ENCODE data around the gene TPPP2. TPM values are rescaled to one million over a fixed set of nuclear protein-coding genes. Genes with fewer than 3 reads are reported as not detected.

TPPP2 gene
- total RNA-seq, 1 donor from 2014 or later: not detected

DNA sequence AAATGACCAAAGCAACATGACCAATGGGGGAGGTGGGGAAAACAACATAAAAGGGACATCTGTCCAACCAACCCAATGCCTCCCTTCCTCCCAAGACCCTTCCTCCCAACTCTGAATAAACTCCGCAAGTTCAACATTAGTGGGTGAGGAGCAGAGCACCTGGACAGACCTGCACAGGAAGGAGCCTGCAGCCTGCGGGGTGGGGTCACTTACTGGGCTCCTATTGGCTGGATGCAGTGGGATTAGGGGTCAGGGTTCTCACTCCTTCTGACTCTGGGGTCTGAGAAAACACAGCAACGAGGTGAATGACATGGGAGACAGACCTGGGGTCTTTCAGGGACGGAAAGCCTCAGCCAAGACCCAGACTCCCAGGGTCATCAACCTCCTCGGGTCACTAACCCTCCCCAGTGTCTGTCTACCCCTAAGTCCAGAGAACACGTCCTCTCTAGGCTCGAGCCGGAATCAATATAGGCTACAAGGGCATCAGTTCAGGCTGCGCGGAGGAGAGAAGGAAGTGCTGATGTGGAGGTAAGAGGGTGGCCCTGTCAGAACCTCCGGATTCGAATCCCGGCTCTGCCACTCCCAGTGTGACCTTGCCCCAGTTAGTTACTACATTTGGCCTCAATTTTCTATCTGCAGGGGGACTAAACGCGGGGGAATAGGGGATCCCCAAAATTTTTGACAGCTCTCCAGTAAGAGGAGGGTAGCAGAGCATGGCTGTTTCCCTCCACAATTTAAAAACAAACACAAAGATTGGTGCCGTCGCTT is 6.0 kb upstream of the TPPP2 start:
- TF ChIP-seq, protein P1, sequence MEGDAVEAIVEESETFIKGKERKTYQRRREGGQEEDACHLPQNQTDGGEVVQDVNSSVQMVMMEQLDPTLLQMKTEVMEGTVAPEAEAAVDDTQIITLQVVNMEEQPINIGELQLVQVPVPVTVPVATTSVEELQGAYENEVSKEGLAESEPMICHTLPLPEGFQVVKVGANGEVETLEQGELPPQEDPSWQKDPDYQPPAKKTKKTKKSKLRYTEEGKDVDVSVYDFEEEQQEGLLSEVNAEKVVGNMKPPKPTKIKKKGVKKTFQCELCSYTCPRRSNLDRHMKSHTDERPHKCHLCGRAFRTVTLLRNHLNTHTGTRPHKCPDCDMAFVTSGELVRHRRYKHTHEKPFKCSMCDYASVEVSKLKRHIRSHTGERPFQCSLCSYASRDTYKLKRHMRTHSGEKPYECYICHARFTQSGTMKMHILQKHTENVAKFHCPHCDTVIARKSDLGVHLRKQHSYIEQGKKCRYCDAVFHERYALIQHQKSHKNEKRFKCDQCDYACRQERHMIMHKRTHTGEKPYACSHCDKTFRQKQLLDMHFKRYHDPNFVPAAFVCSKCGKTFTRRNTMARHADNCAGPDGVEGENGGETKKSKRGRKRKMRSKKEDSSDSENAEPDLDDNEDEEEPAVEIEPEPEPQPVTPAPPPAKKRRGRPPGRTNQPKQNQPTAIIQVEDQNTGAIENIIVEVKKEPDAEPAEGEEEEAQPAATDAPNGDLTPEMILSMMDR (IDR thresholded peaks at IDR 0.05; ENCODE audit: insufficient read depth, low read length, poor library complexity, severe bottlenecking): no peak
- peaks cover 30% of the 10 kb centered on the region for H3K27me3 ChIP-seq (ENCODE audit: control insufficient read depth, insufficient read depth, low read length)

GRCh38 chr14:21024585-21025370 is 5.2 kb upstream of the TPPP2 start, which contains the start of gene NDRG2:
TSS of gene NDRG2 (minus strand) at chr14:21025061. CDS start at chr14:21023315, 1,746 bp downstream.
- Histone ChIP-seq H3K27me3 (ENCODE audit: control insufficient read depth, insufficient read depth, low read length) (peaks cover 30% of the 10 kb centered on the region), H3K36me3 (ENCODE audit: control insufficient read depth, insufficient read depth, low read length) (no peaks in the 10 kb centered on the region), H3K4me3 (ENCODE audit: low read depth, low read length) (peak within 1 kb of the TSS; percentile 43)
- TF ChIP-seq, protein P1 (IDR thresholded peaks at IDR 0.05; ENCODE audit: insufficient read depth, low read length, poor library complexity, severe bottlenecking): no peak
- DNase-seq (ENCODE audit: low read depth): no peak

More for the DNA sequence above, 6.0 kb upstream of the TPPP2 start:
- no peak for DNase-seq (ENCODE audit: low read depth)
- Histone ChIP-seq H3K4me3 (ENCODE audit: low read depth, low read length) (peak overlapping the region; percentile 43), H3K36me3 (ENCODE audit: control insufficient read depth, insufficient read depth, low read length) (no peaks in the 10 kb centered on the region)

- TF ChIP-seq, protein P1 (IDR thresholded peaks at IDR 0.05; ENCODE audit: insufficient read depth, low read length, poor library complexity, severe bottlenecking): no peak
- H3K27me3 ChIP-seq (ENCODE audit: control insufficient read depth, insufficient read depth, low read length): peaks cover 30% of the 10 kb centered on the region
- H3K36me3 ChIP-seq (ENCODE audit: control insufficient read depth, insufficient read depth, low read length): no peaks in the 10 kb centered on the region
- H3K4me3 ChIP-seq (ENCODE audit: low read depth, low read length): peak overlapping the region; percentile 43
- no peak for DNase-seq (ENCODE audit: low read depth)
These were observed 4.4 kb upstream of the TPPP2 start for GRCh38 chr14:21025371-21026273.

GRCh38 chr14:21026274-21026987 is 3.6 kb upstream of the TPPP2 start:
- DNase-seq (ENCODE audit: low read depth): no peak
- TF ChIP-seq, protein P1 (IDR thresholded peaks at IDR 0.05; ENCODE audit: insufficient read depth, low read length, poor library complexity, severe bottlenecking): no peak
- H3K27me3 ChIP-seq (ENCODE audit: control insufficient read depth, insufficient read depth, low read length): peaks cover 30% of the 10 kb centered on the region
- no peaks in the 10 kb centered on the region for H3K36me3 ChIP-seq (ENCODE audit: control insufficient read depth, insufficient read depth, low read length)
- H3K4me3 ChIP-seq (ENCODE audit: low read depth, low read length): no peak overlapping the region

DNA sequence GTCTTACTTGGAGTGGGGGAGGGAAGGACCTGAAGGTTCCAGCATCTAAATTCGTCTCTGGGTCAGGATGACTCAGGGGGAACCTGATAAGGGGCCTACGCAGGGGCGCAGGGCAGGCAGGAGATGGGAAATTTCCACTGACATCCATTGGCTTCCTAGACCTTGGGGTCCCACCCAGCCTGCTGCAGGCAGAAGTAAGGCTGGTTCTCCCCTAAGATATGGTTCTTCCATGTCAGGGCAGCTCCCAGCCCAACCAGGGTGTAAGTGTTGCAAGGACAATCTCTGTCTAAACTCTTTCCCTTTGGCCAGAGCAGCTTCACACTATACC is 3.1 kb upstream of the TPPP2 start:
- TF ChIP-seq, protein P1 (IDR thresholded peaks at IDR 0.05; ENCODE audit: insufficient read depth, low read length, poor library complexity, severe bottlenecking): no peak
- Histone ChIP-seq H3K27me3 (ENCODE audit: control insufficient read depth, insufficient read depth, low read length) (peaks cover 33% of the 10 kb centered on the region), H3K36me3 (ENCODE audit: control insufficient read depth, insufficient read depth, low read length) (no peaks in the 10 kb centered on the region), H3K4me3 (ENCODE audit: low read depth, low read length) (no peak overlapping the region)
- DNase-seq (ENCODE audit: low read depth): no peak
